ENCODE results near the gene CRB3.
A peak's percentile ranks its signal among the peaks of the same experiment; 100 is the strongest.
"Not testable (repeated sequence)": the region's sequence is repeated elsewhere in the genome, so short reads cannot be mapped to it uniquely, and the experiment has no call there.

The CRB3 gene

GRCh38 chr19:6503407-6504201 is 39.5 kb downstream of the CRB3 start:
- H3K9ac ChIP-seq (ENCODE audit: low read depth in 1 of 2, low read length in 2 of 2) = no peak overlapping the region
- H3K27ac ChIP-seq (ENCODE audit: low read depth, low read length) = no peak overlapping the region
- H3K9me3 ChIP-seq (ENCODE audit: control insufficient read depth in 1 of 2, low read length in 2 of 2) = no peaks in the 10 kb centered on the region
- H3K36me3 ChIP-seq (ENCODE audit: control insufficient read depth in 1 of 2, insufficient read depth in 2 of 2, low read length in 2 of 2) = no peaks in the 10 kb centered on the region
- no peaks in the 10 kb centered on the region for H3K4me1 ChIP-seq (ENCODE audit: control insufficient read depth in 1 of 2, insufficient read depth in 2 of 2, low read length in 2 of 2)
- H3K27me3 ChIP-seq (ENCODE audit: control insufficient read depth in 1 of 2, insufficient read depth in 2 of 2, low read length in 2 of 2) = peaks cover 18 to 23% of the 10 kb centered on the region in 2 donors
- H3K4me3 ChIP-seq (ENCODE audit: low read depth in 1 of 2, low read length in 2 of 2) = no peak overlapping the region

GRCh38 chr19:6508028-6508771 is 44.1 kb downstream of the CRB3 start:
- not testable (repeated sequence) for H3K27me3 ChIP-seq (ENCODE audit: control insufficient read depth in 1 of 2, insufficient read depth in 2 of 2, low read length in 2 of 2); H3K9ac ChIP-seq (ENCODE audit: low read depth in 1 of 2, low read length in 2 of 2); H3K4me3 ChIP-seq (ENCODE audit: low read depth in 1 of 2, low read length in 2 of 2); H3K36me3 ChIP-seq (ENCODE audit: control insufficient read depth in 1 of 2, insufficient read depth in 2 of 2, low read length in 2 of 2); H3K9me3 ChIP-seq (ENCODE audit: control insufficient read depth in 1 of 2, low read length in 2 of 2); H3K27ac ChIP-seq (ENCODE audit: low read depth, low read length); H3K4me1 ChIP-seq (ENCODE audit: control insufficient read depth in 1 of 2, insufficient read depth in 2 of 2, low read length in 2 of 2)

GRCh38 chr19:6509118-6509971 is 45.3 kb downstream of the CRB3 start:
- H3K9me3 ChIP-seq (ENCODE audit: control insufficient read depth in 1 of 2, low read length in 2 of 2) = no peaks in the 10 kb centered on the region
- no peaks in the 10 kb centered on the region for H3K4me1 ChIP-seq (ENCODE audit: control insufficient read depth in 1 of 2, insufficient read depth in 2 of 2, low read length in 2 of 2)
- H3K27me3 ChIP-seq (ENCODE audit: control insufficient read depth in 1 of 2, insufficient read depth in 2 of 2, low read length in 2 of 2) = no peaks in the 10 kb centered on the region
- no peak overlapping the region for H3K4me3 ChIP-seq (ENCODE audit: low read depth in 1 of 2, low read length in 2 of 2)
- no peak overlapping the region for H3K9ac ChIP-seq (ENCODE audit: low read depth in 1 of 2, low read length in 2 of 2)
- no peak overlapping the region for H3K27ac ChIP-seq (ENCODE audit: low read depth, low read length)
- no peaks in the 10 kb centered on the region for H3K36me3 ChIP-seq (ENCODE audit: control insufficient read depth in 1 of 2, insufficient read depth in 2 of 2, low read length in 2 of 2)

- Histone ChIP-seq H3K27ac (ENCODE audit: low read depth, low read length) (no peak overlapping the region), H3K9ac (ENCODE audit: low read depth in 1 of 2, low read length in 2 of 2) (no peak overlapping the region)
Observed at GRCh38 chr19:6510618-6511017, 46.5 kb downstream of the CRB3 start.

GRCh38 chr19:6514089-6514488 is 50.0 kb downstream of the CRB3 start:
- no peak overlapping the region for H3K27ac ChIP-seq (ENCODE audit: low read depth, low read length)
- no peak overlapping the region for H3K4me3 ChIP-seq (ENCODE audit: low read depth in 1 of 2, low read length in 2 of 2)
- no peaks in the 10 kb centered on the region for H3K36me3 ChIP-seq (ENCODE audit: control insufficient read depth in 1 of 2, insufficient read depth in 2 of 2, low read length in 2 of 2)
- no peaks in the 10 kb centered on the region for H3K9me3 ChIP-seq (ENCODE audit: control insufficient read depth in 1 of 2, low read length in 2 of 2)
- H3K4me1 ChIP-seq (ENCODE audit: control insufficient read depth in 1 of 2, insufficient read depth in 2 of 2, low read length in 2 of 2) = peaks cover 4 to 16% of the 10 kb centered on the region in 2 donors
- no peak overlapping the region for H3K9ac ChIP-seq (ENCODE audit: low read depth in 1 of 2, low read length in 2 of 2)
- H3K27me3 ChIP-seq (ENCODE audit: control insufficient read depth in 1 of 2, insufficient read depth in 2 of 2, low read length in 2 of 2) = no peaks in the 10 kb centered on the region

More at GRCh38 chr19:6510618-6511017, 46.5 kb downstream of the CRB3 start:
- Histone ChIP-seq H3K27me3 (ENCODE audit: control insufficient read depth in 1 of 2, insufficient read depth in 2 of 2, low read length in 2 of 2) (no peaks in the 10 kb centered on the region), H3K36me3 (ENCODE audit: control insufficient read depth in 1 of 2, insufficient read depth in 2 of 2, low read length in 2 of 2) (no peaks in the 10 kb centered on the region), H3K4me3 (ENCODE audit: low read depth in 1 of 2, low read length in 2 of 2) (no peak overlapping the region), H3K9me3 (ENCODE audit: control insufficient read depth in 1 of 2, low read length in 2 of 2) (no peaks in the 10 kb centered on the region), H3K4me1 (ENCODE audit: control insufficient read depth in 1 of 2, insufficient read depth in 2 of 2, low read length in 2 of 2) (no peaks in the 10 kb centered on the region)

- H3K27ac ChIP-seq (ENCODE audit: low read depth, low read length) = no peak overlapping the region
- H3K9me3 ChIP-seq (ENCODE audit: control insufficient read depth in 1 of 2, low read length in 2 of 2) = no peaks in the 10 kb centered on the region
- no peaks in the 10 kb centered on the region for H3K36me3 ChIP-seq (ENCODE audit: control insufficient read depth in 1 of 2, insufficient read depth in 2 of 2, low read length in 2 of 2)
- peaks cover 4 to 16% of the 10 kb centered on the region in 2 donors for H3K4me1 ChIP-seq (ENCODE audit: control insufficient read depth in 1 of 2, insufficient read depth in 2 of 2, low read length in 2 of 2)
- no peak overlapping the region for H3K9ac ChIP-seq (ENCODE audit: low read depth in 1 of 2, low read length in 2 of 2)
- no peaks in the 10 kb centered on the region for H3K27me3 ChIP-seq (ENCODE audit: control insufficient read depth in 1 of 2, insufficient read depth in 2 of 2, low read length in 2 of 2)
- no peak overlapping the region for H3K4me3 ChIP-seq (ENCODE audit: low read depth in 1 of 2, low read length in 2 of 2)
Observed at GRCh38 chr19:6514926-6515544, 51.0 kb downstream of the CRB3 start.

GRCh38 chr19:6516018-6516658 is 52.1 kb downstream of the CRB3 start:
- no peak overlapping the region for H3K27ac ChIP-seq (ENCODE audit: low read depth, low read length)
- H3K36me3 ChIP-seq (ENCODE audit: control insufficient read depth in 1 of 2, insufficient read depth in 2 of 2, low read length in 2 of 2) = no peaks in the 10 kb centered on the region
- H3K9ac ChIP-seq (ENCODE audit: low read depth in 1 of 2, low read length in 2 of 2) = peak overlapping the region; percentile 61 to 82
- no peaks in the 10 kb centered on the region for H3K9me3 ChIP-seq (ENCODE audit: control insufficient read depth in 1 of 2, low read length in 2 of 2)
- peaks cover 4 to 16% of the 10 kb centered on the region in 2 donors for H3K4me1 ChIP-seq (ENCODE audit: control insufficient read depth in 1 of 2, insufficient read depth in 2 of 2, low read length in 2 of 2)
- peak overlapping the region; percentile 79 to 88 for H3K4me3 ChIP-seq (ENCODE audit: low read depth in 1 of 2, low read length in 2 of 2)
- no peaks in the 10 kb centered on the region for H3K27me3 ChIP-seq (ENCODE audit: control insufficient read depth in 1 of 2, insufficient read depth in 2 of 2, low read length in 2 of 2)

Measured in duodenal mucosa (tissue), 2 donors.